Fibroblast of lung (primary cell): ENCODE measurements around the gene SH3GL2. TPM values are rescaled to one million over a fixed set of nuclear protein-coding genes. Genes with fewer than 3 reads are reported as not detected.

Experiments
- DNase-seq, 2 donors: peaks; one replicate each; pipeline versions ENCODE4 v3.0.0 to v3.0.0-alpha.2; 2010; ENCODE audit warnings: low read depth in 2 of 2
- H2AFZ ChIP-seq: 2 replicates; pipeline ENCODE4 v1.5.1; 2012; ENCODE audit warnings: low read length, control low read depth, inconsistent platforms
- H3K27ac ChIP-seq: 2 replicates; pipeline ENCODE4 v1.5.1; 2011; ENCODE audit warnings: low read length, control low read depth; ENCODE audit not compliant: insufficient read depth
- H3K27me3 ChIP-seq: 2 replicates; pipeline ENCODE4 v1.5.1; 2011; ENCODE audit warnings: mild to moderate bottlenecking, low read length; ENCODE audit not compliant: control insufficient read depth, insufficient read depth
- H3K36me3 ChIP-seq: 2 replicates; pipeline ENCODE4 v1.5.1; 2011; ENCODE audit warnings: low read length; ENCODE audit not compliant: control insufficient read depth, insufficient read depth
- H3K4me1 ChIP-seq: 2 replicates; pipeline ENCODE4 v1.5.1; 2011; ENCODE audit warnings: low read length; ENCODE audit not compliant: control insufficient read depth, insufficient read depth; ENCODE audit errors: extremely low read depth
- H3K4me2 ChIP-seq: 2 replicates; pipeline ENCODE4 v1.5.1; 2011; ENCODE audit warnings: low read length, control low read depth; ENCODE audit not compliant: insufficient read depth; ENCODE audit errors: extremely low read depth
- H3K4me3 ChIP-seq, 4 experiments: fragments of 200-600 bp in 1 of 4; sonication (generic) in 1 of 4; replicated peaks in 1 of 4; 2 replicates each; pipeline ENCODE4 v1.5.1; 2011 to 2016; ENCODE audit warnings: low read length in 4 of 4, low read depth in 3 of 4, mild to moderate bottlenecking in 3 of 4, control low read depth in 2 of 4, inconsistent platforms in 1 of 4, mixed read lengths in 1 of 4; ENCODE audit not compliant: insufficient read depth in 1 of 4; ENCODE audit errors: control extremely low read depth in 1 of 4
- H3K79me2 ChIP-seq: 2 replicates; pipeline ENCODE4 v1.5.1; 2012; ENCODE audit warnings: mild to moderate bottlenecking, low read length, inconsistent platforms; ENCODE audit not compliant: control insufficient read depth, insufficient read depth
- H3K9ac ChIP-seq: 2 replicates; pipeline ENCODE4 v1.5.1; 2011; ENCODE audit warnings: mild to moderate bottlenecking, low read length, control low read depth; ENCODE audit not compliant: insufficient read depth
- H3K9me3 ChIP-seq: 2 replicates; pipeline ENCODE4 v1.5.1; 2012; ENCODE audit warnings: low read depth, low read length; ENCODE audit not compliant: control insufficient read depth, insufficient read depth
- H4K20me1 ChIP-seq: 2 replicates; pipeline ENCODE4 v1.5.1; 2011; ENCODE audit warnings: low read length; ENCODE audit not compliant: control insufficient read depth, insufficient read depth; ENCODE audit errors: extremely low read depth
- CTCF ChIP-seq, 2 donors: IDR thresholded peaks in 1 of 2; conservative IDR thresholded peaks in 1 of 2; 1 replicate in 1 of 2; 2 replicates in 1 of 2; pipeline ENCODE4 v1.5.1; 2011 to 2012; ENCODE audit warnings: low read length in 2 of 2, control low read depth in 1 of 2, inconsistent platforms in 1 of 2, low read depth in 1 of 2, mild to moderate bottlenecking in 1 of 2
- EZH2 ChIP-seq: IDR thresholded peaks from 2 replicates; pipeline ENCODE4 v1.5.1; 2012; ENCODE audit warnings: low read length, control low read depth, mild to moderate bottlenecking; ENCODE audit errors: missing control alignments
- polyA plus RNA-seq, 2 donors: library from polyadenylated mRNA; depleted of rRNA in 1 of 2; stranded (reverse) in 1 of 2; unstranded in 1 of 2; fragments of >200 nt; gene quantifications; 2 replicates each; pipeline ENCODE4 v1.2.1, GENCODE V29; 2011 to 2012; ENCODE audit warnings: missing spikeins in 1 of 2
- total RNA-seq: library from RNA; depleted of rRNA; stranded (reverse); fragments of >200 nt; gene quantifications from 2 replicates; pipeline ENCODE4 v1.2.1, GENCODE V29; 2014

Gene SH3GL2
- total and polyA plus RNA-seq, 2 donors (not counting 1 experiment from before 2014, with no cell fraction given) = 0.17 TPM; not detected in 1

GRCh38 chr9:17807613-17808282, 228.9 kb downstream of the SH3GL2 start:
- TF ChIP-seq CTCF (conservative IDR thresholded peaks at IDR 0.05 in 1 of 2, IDR thresholded peaks at IDR 0.05 in 1 of 2; ENCODE audit: low read depth in 1 of 2, low read length in 2 of 2) (no peak), EZH2 (no peak)
- no peak overlapping the region for H3K4me3 ChIP-seq
- H3K27me3 ChIP-seq = no peaks in the 10 kb centered on the region
- no peaks in the 10 kb centered on the region for H3K36me3 ChIP-seq
- no peaks in the 10 kb centered on the region for H3K4me1 ChIP-seq
- H4K20me1 ChIP-seq = no peaks in the 10 kb centered on the region
- DNase-seq = no peak
- no peak overlapping the region for H3K9ac ChIP-seq
- H3K27ac ChIP-seq = no peak overlapping the region
- no peak overlapping the region for H3K4me2 ChIP-seq
- no peak overlapping the region for H2AFZ ChIP-seq
- no peaks in the 10 kb centered on the region for H3K9me3 ChIP-seq
- no peaks in the 10 kb centered on the region for H3K79me2 ChIP-seq

GRCh38 chr9:17810317-17810716, 231.5 kb downstream of the SH3GL2 start:
- no peaks in the 10 kb centered on the region for H3K9me3 ChIP-seq

More at GRCh38 chr9:17810317-17810716, 231.5 kb downstream of the SH3GL2 start:
- Histone ChIP-seq H3K4me3 (no peak overlapping the region), H4K20me1 (no peaks in the 10 kb centered on the region), H3K79me2 (no peaks in the 10 kb centered on the region), H3K27me3 (no peaks in the 10 kb centered on the region), H3K36me3 (no peaks in the 10 kb centered on the region), H3K4me2 (no peak overlapping the region), H3K9ac (no peak overlapping the region), H2AFZ (no peak overlapping the region), H3K27ac (no peak overlapping the region), H3K4me1 (no peaks in the 10 kb centered on the region)
- TF ChIP-seq CTCF (conservative IDR thresholded peaks at IDR 0.05 in 1 of 2, IDR thresholded peaks at IDR 0.05 in 1 of 2; ENCODE audit: low read depth in 1 of 2, low read length in 2 of 2) = no peak
- no peak for TF ChIP-seq EZH2
- no peak for DNase-seq
